Non-pigmented ciliary epithelial cell (primary cell): ENCODE data around the gene FGD6.
"Not testable (repeated sequence)": the region's sequence is repeated elsewhere in the genome, so short reads cannot be mapped to it uniquely, and the experiment has no call there.

Experiments used
- DNase-seq: peaks from one replicate; pipeline ENCODE4 v3.0.0-alpha.2; 2010; ENCODE audit warnings: low read depth

The FGD6 gene

GRCh38 chr12:95126076-95126475, 91.2 kb downstream of the FGD6 start:
- DNase-seq: no peak

GRCh38 chr12:95124106-95124505, 93.2 kb downstream of the FGD6 start:
- no peak for DNase-seq

- no peak for DNase-seq
These were observed 98.5 kb downstream of the FGD6 start for GRCh38 chr12:95118788-95119179.

GRCh38 chr12:95118138-95118787, 99.0 kb downstream of the FGD6 start:
- peak; percentile 75 for DNase-seq

- DNase-seq: no peak
These were observed 100.1 kb downstream of the FGD6 start for GRCh38 chr12:95117178-95117599.

- no peak for DNase-seq
These were observed 100.5 kb downstream of the FGD6 start for GRCh38 chr12:95116773-95117172.

GRCh38 chr12:95116341-95116740, 100.9 kb downstream of the FGD6 start:
- no peak for DNase-seq

- DNase-seq: no peak
These were observed 101.6 kb downstream of the FGD6 start for GRCh38 chr12:95115641-95116040.

GRCh38 chr12:95114766-95115405, 102.4 kb downstream of the FGD6 start:
- DNase-seq: no peak

- no peak for DNase-seq
These were observed 109.9 kb downstream of the FGD6 start for GRCh38 chr12:95107362-95107761.

GRCh38 chr12:95105540-95105939, 111.7 kb downstream of the FGD6 start:
- no peak for DNase-seq

GRCh38 chr12:95104919-95105452, 112.3 kb downstream of the FGD6 start:
- DNase-seq: no peak

GRCh38 chr12:95102916-95103671, 114.2 kb downstream of the FGD6 start:
- peak; percentile 63 for DNase-seq

GRCh38 chr12:95101957-95102356, 115.3 kb downstream of the FGD6 start:
- not testable (repeated sequence) for DNase-seq

GRCh38 chr12:95100264-95101190, 116.7 kb downstream of the FGD6 start:
- no peak for DNase-seq

GRCh38 chr12:95099270-95099790, 117.9 kb downstream of the FGD6 start:
- DNase-seq: no peak

GRCh38 chr12:95096852-95097251, 120.4 kb downstream of the FGD6 start:
- no peak for DNase-seq

GRCh38 chr12:95096378-95096777, 120.9 kb downstream of the FGD6 start:
- DNase-seq: no peak

- DNase-seq: not testable (repeated sequence)
These were observed 121.4 kb downstream of the FGD6 start for GRCh38 chr12:95095866-95096265.

- DNase-seq: no peak
These were observed 127.8 kb downstream of the FGD6 start for GRCh38 chr12:95089462-95089861.

GRCh38 chr12:95088379-95088778, 128.9 kb downstream of the FGD6 start:
- no peak for DNase-seq

GRCh38 chr12:95085612-95086011, 131.7 kb downstream of the FGD6 start:
- no peak for DNase-seq
